K562 (cell line): ENCODE data around the gene PMPCB. TPM values are rescaled to one million over a fixed set of nuclear protein-coding genes. Genes with fewer than 3 reads are reported as not detected.
A peak's percentile ranks its signal among the peaks of the same experiment; 100 is the strongest.
"Not testable (repeated sequence)": the region's sequence is repeated elsewhere in the genome, so short reads cannot be mapped to it uniquely, and the experiment has no call there.

Experiments used
- ATAC-seq: fragments of 200-7000 bp; cut with Tn5 transposase; 3 replicates; pipeline ENCODE4 v1.9.1; 2020; ENCODE audit warnings: moderate library complexity
- BruUV-seq: library from RNA; stranded (reverse); fragments of 400-500 nt; replicated peaks from 2 replicates; lab custom pipeline; 2021; lab: Mats Ljungman, UMichigan
- CTCF ChIA-PET: fragments of 300-600 bp; formaldehyde crosslinking; extraction: SDS; loops from one replicate; lab custom pipeline; 2021; ENCODE audit warnings: low intra/inter-chr PET ratio; lab: Yijun Ruan, JAX
- POLR2A ChIA-PET: fragments of 300-600, 350-650 bp; sonication (Branson Sonifier 250); formaldehyde crosslinking; extraction: SDS; loops from one replicate; lab custom pipeline; 2021; ENCODE audit warnings: antibody characterized with exemption, inconsistent platforms; lab: Yijun Ruan, JAX
- DNase-seq, 4 experiments: peaks; one replicate each; pipeline versions ENCODE4 v3.0.0 to v3.0.0-alpha.2; 2011 to 2018; ENCODE audit warnings: low spot score in 3 of 4, mixed read lengths in 3 of 4; ENCODE audit errors: extremely low read depth in 1 of 4
- FAIRE-seq: peaks from 2 replicates; lab custom pipeline; 2011; peaks lifted over from hg19 to GRCh38; lab: Jason Lieb, UNC
- H2AFZ ChIP-seq: 2 replicates; pipeline ENCODE4 v1.6.0; 2011; ENCODE audit warnings: low read depth, low read length, control low read depth, inconsistent platforms
- H3K27ac ChIP-seq: fragments of 200-600 bp; 3 replicates; pipeline ENCODE4 v1.8.0; 2011; ENCODE audit warnings: low read depth, mild to moderate bottlenecking, control low read depth, inconsistent platforms, low read length, moderate library complexity, mixed read lengths; ENCODE audit errors: extremely low read depth
- H3K27me3 ChIP-seq, 2 experiments: fragments of 300-600 bp in 1 of 2; 2 replicates in 1 of 2; 3 replicates in 1 of 2; pipeline versions ENCODE4 v1.6.0 to v1.8.0; 2011; ENCODE audit warnings: inconsistent platforms in 2 of 2, low read length in 2 of 2, mild to moderate bottlenecking in 1 of 2, mixed read lengths in 1 of 2, moderate library complexity in 1 of 2; ENCODE audit not compliant: control insufficient read depth in 2 of 2, insufficient read depth in 2 of 2
- H3K36me3 ChIP-seq: fragments of 300-600 bp; 3 replicates; pipeline ENCODE4 v1.8.0; 2011; ENCODE audit warnings: mild to moderate bottlenecking, low read length, inconsistent platforms; ENCODE audit not compliant: control insufficient read depth, insufficient read depth
- H3K4me1 ChIP-seq, 2 experiments: fragments of 200-600 bp in 1 of 2; replicated peaks in 1 of 2; 2 replicates in 1 of 2; 3 replicates in 1 of 2; pipeline versions ENCODE4 v1.5.1 to v1.8.0; 2011; ENCODE audit warnings: inconsistent platforms in 2 of 2, low read length in 2 of 2, mild to moderate bottlenecking in 1 of 2, mixed read lengths in 1 of 2, moderate library complexity in 1 of 2; ENCODE audit not compliant: control insufficient read depth in 2 of 2, insufficient read depth in 2 of 2
- H3K4me2 ChIP-seq: 2 replicates; pipeline ENCODE4 v1.6.1; 2011; ENCODE audit warnings: low read length, control low read depth, inconsistent platforms, mixed read lengths; ENCODE audit not compliant: insufficient read depth
- H3K4me3 ChIP-seq: fragments of 200-600 bp; sonication (generic), shearing (Covaris generic); 2 replicates; pipeline ENCODE4 v1.5.1; 2016; ENCODE audit warnings: control low read depth, inconsistent platforms
- H3K79me2 ChIP-seq: fragments of 200-600 bp; 3 replicates; pipeline ENCODE4 v1.8.0; 2011; ENCODE audit warnings: low read length, inconsistent platforms; ENCODE audit not compliant: control insufficient read depth, insufficient read depth
- H3K9ac ChIP-seq, 2 experiments: 2 replicates each; pipeline versions ENCODE4 v1.6.0 to v1.6.1; 2011; ENCODE audit warnings: low read depth in 2 of 2, low read length in 2 of 2, control low read depth in 1 of 2, inconsistent platforms in 1 of 2, mild to moderate bottlenecking in 1 of 2, mixed read lengths in 1 of 2; ENCODE audit not compliant: insufficient read depth in 1 of 2
- H3K9me1 ChIP-seq: one replicate; pipeline ENCODE4 v1.6.0; 2011; ENCODE audit warnings: inconsistent platforms, mild to moderate bottlenecking, low read length, moderate library complexity; ENCODE audit not compliant: control insufficient read depth, insufficient read depth
- H3K9me3 ChIP-seq: replicated peaks from 2 replicates; pipeline ENCODE4 v1.5.1; 2011; ENCODE audit warnings: low read depth, low read length, inconsistent platforms; ENCODE audit not compliant: control insufficient read depth, insufficient read depth
- H4K20me1 ChIP-seq: replicated peaks from 2 replicates; pipeline ENCODE4 v1.6.1; 2011; ENCODE audit warnings: low read length, inconsistent platforms, mixed read lengths; ENCODE audit not compliant: control insufficient read depth, insufficient read depth
- CEBPB ChIP-seq: fragments of 450-650 bp; IDR thresholded peaks from 2 replicates; pipeline ENCODE4 v1.6.1; 2016; ENCODE audit warnings: missing genetic modification characterization, missing compliant biosample characterization
- CEBPG ChIP-seq, 3 experiments: fragments of 200-800 bp in 1 of 3; sonication (Bioruptor generic) in 1 of 3; sonication (generic) in 1 of 3; formaldehyde crosslinking in 1 of 3; IDR thresholded peaks in 2 of 3; conservative IDR thresholded peaks in 1 of 3; 2 replicates each; pipeline versions ENCODE4 v1.6.1 to v1.8.0; 2016 to 2022; ENCODE audit warnings: missing compliant biosample characterization in 2 of 3, missing genetic modification characterization in 2 of 3, mild to moderate bottlenecking in 1 of 3, missing genetic modification reagents in 1 of 3
- WGBS: fragments of 100-300 bp; shearing (Covaris generic); methylation state at CpG from one replicate; pipeline ENCODE4 v1.1.6; 2016; ENCODE audit warnings: low coverage, mixed read lengths; ENCODE audit not compliant: insufficient coverage; ENCODE audit errors: missing lambda C conversion rate; 5-methylcytosine and 5-hydroxymethylcytosine counted together
- in situ Hi-C: fragments of 300-500 bp; cut with MboI; formaldehyde crosslinking; loops from 4 replicates; pipeline ENCODE4 v1.15.0; 2018; ENCODE audit warnings: inconsistent platforms, mixed read lengths
- intact Hi-C: fragments of 100-400 bp; cut with micrococcal nuclease; formaldehyde crosslinking; loops from 2 replicates; pipeline ENCODE4 v1.14.2; 2022
- polyA plus RNA-seq, 8 experiments: library from polyadenylated mRNA; depleted of rRNA in 4 of 8; stranded (reverse) in 5 of 8; unstranded in 3 of 8; fragments of >200 nt; fragmentation: Nextera tagmentation in 2 of 8; fragmentation: Illumina TruSeq in 1 of 8; extraction: Ambion mirVana in 2 of 8; extraction: Trizol in 1 of 8; gene quantifications; 2 replicates each; pipeline versions ENCODE4 v1.2.1 to v1.2.3, GENCODE V29; 2011 to 2014; ENCODE audit warnings: inconsistent platforms in 1 of 8, missing spikeins in 1 of 8
- total RNA-seq, 7 experiments: library from RNA; depleted of rRNA in 6 of 7; stranded (reverse); fragments of >200 nt in 6 of 7; fragmentation: Illumina TruSeq in 2 of 7; extraction: Trizol in 2 of 7; gene quantifications; 2 replicates each; pipeline versions ENCODE4 v1.2.1 to v1.2.3, GENCODE V29; 2011 to 2021; ENCODE audit warnings: low replicate concordance in 1 of 7

PMPCB gene
- total and polyA plus RNA-seq, 9 of the 15 experiments (the other 6 are each of a cell fraction or from before 2014, with no cell fraction given), result 61.2 to 209 (median 105) TPM

- H3K27ac ChIP-seq, FAIRE-seq, H3K9me1 ChIP-seq, H2AFZ ChIP-seq, ATAC-seq, H3K4me3 ChIP-seq, H3K4me2 ChIP-seq, H4K20me1 ChIP-seq, POLR2A ChIA-PET, H3K9me3 ChIP-seq, H3K4me1 ChIP-seq, H3K27me3 ChIP-seq, H3K36me3 ChIP-seq, H3K9ac ChIP-seq, H3K79me2 ChIP-seq, CTCF ChIA-PET, in situ Hi-C loops, intact Hi-C loops, BruUV-seq, DNase-seq: not testable (repeated sequence)
- 8% methylated on average over 2 of the region's 2 CpGs for WGBS
Measured at GRCh38 chr7:103266229-103266628, 31.0 kb upstream of the PMPCB start.

- H3K9ac ChIP-seq; H3K9me3 ChIP-seq; FAIRE-seq; H3K79me2 ChIP-seq; POLR2A ChIA-PET; BruUV-seq; H2AFZ ChIP-seq; H3K4me1 ChIP-seq; in situ Hi-C loops; H3K4me2 ChIP-seq; intact Hi-C loops; H3K27ac ChIP-seq; H4K20me1 ChIP-seq; H3K36me3 ChIP-seq; TF ChIP-seq CEBPG (CRISPR knock-in tag; IDR thresholded peaks at IDR 0.05): not testable (repeated sequence)
- WGBS, result 75% methylated on average over 6 of the region's 6 CpGs
- TF ChIP-seq CEBPG (tag; conservative IDR thresholded peaks at IDR 0.05 in 1 of 2, IDR thresholded peaks at IDR 0.05 in 1 of 2) (peak; percentile 50 to 92), CEBPB (tag) (peak; percentile 93)
- TF ChIP-seq, all 486 proteins: peak for 2; not testable (repeated sequence) for 484
- H3K4me3 ChIP-seq, DNase-seq, H3K9me1 ChIP-seq, ATAC-seq, H3K27me3 ChIP-seq, CTCF ChIA-PET: not testable (repeated sequence)
Measured at GRCh38 chr7:103273374-103273773, 23.9 kb upstream of the PMPCB start.

DNA sequence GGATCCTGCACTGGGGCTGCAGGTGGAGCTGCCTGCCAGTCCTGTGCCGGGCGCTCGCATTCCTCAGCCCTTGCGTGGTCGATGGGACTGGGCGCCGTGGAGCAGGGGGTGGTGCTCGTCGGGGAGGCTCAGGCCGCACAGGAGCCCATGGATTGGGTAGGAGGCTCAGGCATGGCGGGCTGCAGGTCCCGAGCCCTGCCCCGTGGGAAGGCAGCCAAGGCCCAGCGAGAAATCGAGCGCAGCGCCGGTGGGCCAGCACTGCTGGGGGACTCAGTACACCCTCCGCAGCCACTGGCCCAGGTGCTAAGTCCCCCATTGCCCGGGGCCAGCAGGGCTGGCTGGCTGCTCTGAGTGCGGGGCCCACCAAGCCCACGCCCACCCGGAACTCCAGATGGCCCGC lies 22.4 kb upstream of the PMPCB start:
- in situ Hi-C loops, H3K9ac ChIP-seq, H3K27ac ChIP-seq, DNase-seq, H3K27me3 ChIP-seq, H3K36me3 ChIP-seq, H3K4me1 ChIP-seq, H3K4me3 ChIP-seq, FAIRE-seq, H3K4me2 ChIP-seq, H3K9me3 ChIP-seq, H4K20me1 ChIP-seq, CTCF ChIA-PET, POLR2A ChIA-PET, BruUV-seq, H2AFZ ChIP-seq, ATAC-seq, H3K79me2 ChIP-seq, intact Hi-C loops, H3K9me1 ChIP-seq: not testable (repeated sequence)
- WGBS, result 89% methylated on average over 15 of the region's 24 CpGs
